ENCODE measurements around the gene APOL5.

The APOL5 gene

DNA sequence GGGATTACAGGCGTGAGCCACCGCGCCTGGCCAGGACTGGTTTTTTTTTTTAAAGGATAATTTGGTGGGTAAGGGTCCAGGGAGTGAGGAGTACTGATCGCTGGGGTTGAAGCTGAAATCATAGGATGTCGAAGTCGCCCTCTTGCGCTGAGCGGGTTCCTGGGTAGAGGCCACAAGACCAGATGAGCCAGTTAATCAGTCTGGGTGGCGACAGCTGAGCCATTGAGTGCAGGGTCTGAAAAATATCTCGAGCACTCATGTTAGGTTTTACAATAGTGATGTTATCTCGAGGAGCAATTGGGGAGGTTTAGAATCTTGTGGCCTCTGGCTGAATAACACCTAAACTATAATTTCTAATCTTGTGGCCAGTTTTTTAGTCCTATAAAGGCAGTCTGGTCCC is 7.8 kb downstream of the APOL5 start:
- TF ChIP-seq, protein P1, sequence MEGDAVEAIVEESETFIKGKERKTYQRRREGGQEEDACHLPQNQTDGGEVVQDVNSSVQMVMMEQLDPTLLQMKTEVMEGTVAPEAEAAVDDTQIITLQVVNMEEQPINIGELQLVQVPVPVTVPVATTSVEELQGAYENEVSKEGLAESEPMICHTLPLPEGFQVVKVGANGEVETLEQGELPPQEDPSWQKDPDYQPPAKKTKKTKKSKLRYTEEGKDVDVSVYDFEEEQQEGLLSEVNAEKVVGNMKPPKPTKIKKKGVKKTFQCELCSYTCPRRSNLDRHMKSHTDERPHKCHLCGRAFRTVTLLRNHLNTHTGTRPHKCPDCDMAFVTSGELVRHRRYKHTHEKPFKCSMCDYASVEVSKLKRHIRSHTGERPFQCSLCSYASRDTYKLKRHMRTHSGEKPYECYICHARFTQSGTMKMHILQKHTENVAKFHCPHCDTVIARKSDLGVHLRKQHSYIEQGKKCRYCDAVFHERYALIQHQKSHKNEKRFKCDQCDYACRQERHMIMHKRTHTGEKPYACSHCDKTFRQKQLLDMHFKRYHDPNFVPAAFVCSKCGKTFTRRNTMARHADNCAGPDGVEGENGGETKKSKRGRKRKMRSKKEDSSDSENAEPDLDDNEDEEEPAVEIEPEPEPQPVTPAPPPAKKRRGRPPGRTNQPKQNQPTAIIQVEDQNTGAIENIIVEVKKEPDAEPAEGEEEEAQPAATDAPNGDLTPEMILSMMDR (IDR thresholded peaks at IDR 0.05; ENCODE audit: borderline replicate concordance, control extremely low read depth, extremely low read depth, insufficient read depth, missing control alignments) = no peak
- in situ Hi-C loops (cut with MboI; ENCODE audit: low sequenced_read_pairs, unreplicated experiment) = no loop called here
- DNase-seq (ENCODE audit: low spot score) = no peak

DNA sequence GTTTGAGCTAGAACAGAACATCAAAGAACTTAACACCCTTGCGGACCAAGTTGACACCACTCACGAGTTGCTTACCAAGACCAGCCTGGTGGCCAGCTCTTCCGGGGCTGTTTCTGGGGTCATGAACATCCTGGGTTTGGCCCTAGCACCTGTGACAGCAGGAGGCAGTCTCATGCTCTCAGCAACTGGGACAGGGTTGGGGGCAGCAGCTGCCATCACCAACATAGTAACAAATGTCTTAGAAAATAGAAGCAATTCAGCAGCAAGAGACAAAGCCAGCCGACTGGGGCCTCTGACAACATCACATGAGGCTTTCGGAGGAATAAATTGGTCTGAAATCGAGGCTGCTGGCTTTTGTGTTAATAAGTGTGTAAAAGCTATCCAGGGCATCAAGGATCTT is 8.7 kb downstream of the APOL5 start:
- TF ChIP-seq, protein P1 (IDR thresholded peaks at IDR 0.05; ENCODE audit: borderline replicate concordance, control extremely low read depth, extremely low read depth, insufficient read depth, missing control alignments) = no peak
- in situ Hi-C loops (cut with MboI; ENCODE audit: low sequenced_read_pairs, unreplicated experiment) = no loop called here
- no peak for DNase-seq (ENCODE audit: low spot score)

DNA sequence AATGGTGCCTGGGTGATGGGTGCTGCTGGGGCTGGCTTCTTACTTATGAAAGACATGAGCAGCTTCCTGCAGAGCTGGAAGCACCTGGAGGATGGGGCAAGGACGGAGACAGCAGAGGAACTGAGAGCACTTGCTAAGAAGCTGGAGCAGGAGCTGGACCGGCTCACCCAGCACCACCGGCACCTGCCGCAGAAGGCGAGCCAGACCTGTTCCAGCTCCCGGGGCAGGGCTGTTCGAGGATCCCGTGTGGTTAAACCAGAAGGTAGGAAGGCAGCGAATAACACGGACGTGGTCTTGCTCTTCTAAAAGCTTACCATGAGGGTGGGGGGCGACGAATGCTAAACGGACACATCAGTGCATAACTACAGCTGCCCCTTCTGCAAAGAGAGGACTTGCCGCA is 9.3 kb downstream of the APOL5 start:
- TF ChIP-seq, protein P1 (IDR thresholded peaks at IDR 0.05; ENCODE audit: borderline replicate concordance, control extremely low read depth, extremely low read depth, insufficient read depth, missing control alignments) = no peak
- DNase-seq (ENCODE audit: low spot score) = no peak
- in situ Hi-C loops (cut with MboI; ENCODE audit: low sequenced_read_pairs, unreplicated experiment) = no loop called here

DNA sequence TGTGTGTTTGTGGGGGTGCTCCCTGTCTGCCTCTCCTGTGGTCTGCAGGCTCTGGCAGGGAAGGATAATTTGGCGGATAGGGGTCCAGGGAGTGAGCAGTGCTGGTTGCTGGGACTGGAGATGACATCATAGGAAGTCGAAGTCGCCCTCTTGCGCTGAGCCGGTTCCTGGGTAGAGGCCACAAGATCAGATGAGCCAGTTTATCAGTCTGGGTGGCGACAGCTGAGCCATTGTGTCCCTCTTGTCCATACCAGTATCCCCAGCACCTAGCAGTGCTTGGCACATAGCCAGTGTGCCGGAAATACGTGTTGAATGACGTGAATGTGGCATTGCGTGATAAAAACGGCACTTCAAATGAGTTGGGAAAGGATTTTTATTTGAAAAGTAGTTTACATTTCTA is 9.8 kb downstream of the APOL5 start:
- TF ChIP-seq, protein P1 (IDR thresholded peaks at IDR 0.05; ENCODE audit: borderline replicate concordance, control extremely low read depth, extremely low read depth, insufficient read depth, missing control alignments) = no peak
- in situ Hi-C loops (cut with MboI; ENCODE audit: low sequenced_read_pairs, unreplicated experiment) = no loop called here
- no peak for DNase-seq (ENCODE audit: low spot score)

DNA sequence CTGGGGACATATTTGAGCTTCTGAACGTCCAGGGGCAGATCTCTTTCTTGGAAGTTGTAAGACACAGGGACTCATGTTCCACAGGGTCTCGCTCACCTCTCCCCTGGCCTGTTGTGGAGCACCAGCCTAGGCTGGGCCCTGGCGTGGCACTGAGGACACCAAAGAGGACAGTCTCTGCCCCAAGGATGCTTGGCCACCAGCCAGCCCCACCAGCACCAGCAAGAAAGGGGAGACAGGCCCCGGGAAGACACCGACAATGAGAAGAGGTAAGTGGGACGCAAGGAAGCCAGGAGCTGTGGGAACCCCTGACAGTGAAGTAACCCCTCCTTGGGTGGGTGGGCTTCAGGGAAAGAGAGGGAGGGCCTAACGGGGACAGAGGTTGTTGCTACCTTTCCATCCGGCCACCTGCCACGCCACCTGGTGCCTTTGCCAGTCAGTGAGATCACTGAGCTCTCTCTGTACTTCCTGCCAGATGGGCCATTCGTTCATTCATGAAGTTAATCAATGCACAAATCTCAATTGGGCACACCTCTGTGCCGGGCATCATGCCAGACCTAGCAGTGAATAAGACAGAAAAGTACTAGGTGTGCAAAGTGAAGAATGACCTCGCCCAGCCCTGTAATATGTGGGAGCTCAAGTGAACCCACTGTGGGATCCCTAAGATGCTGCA is 11.1 kb downstream of the APOL5 start:
- no peak for DNase-seq (ENCODE audit: low spot score)
- in situ Hi-C loops (cut with MboI; ENCODE audit: low sequenced_read_pairs, unreplicated experiment) = no loop called here
- TF ChIP-seq, protein P1 (IDR thresholded peaks at IDR 0.05; ENCODE audit: borderline replicate concordance, control extremely low read depth, extremely low read depth, insufficient read depth, missing control alignments) = no peak

DNA sequence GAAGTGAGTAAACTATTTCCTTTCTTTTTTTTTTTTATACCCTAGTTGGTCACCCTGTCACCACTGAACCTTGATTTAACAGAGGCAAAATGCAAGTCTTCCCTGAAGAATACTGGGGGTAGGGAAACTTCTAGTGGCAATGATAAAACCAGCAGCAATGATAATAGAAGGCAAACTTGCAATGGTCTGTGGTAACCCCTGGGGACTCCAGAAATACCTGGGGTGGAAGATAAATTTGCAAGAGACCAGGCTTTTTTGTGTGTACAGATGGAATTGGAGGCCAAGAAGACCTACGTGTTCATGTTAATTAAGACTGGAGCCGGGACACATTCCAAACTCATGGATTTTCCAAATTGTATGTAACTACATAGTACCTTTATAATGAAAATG is 11.6 kb downstream of the APOL5 start:
- DNase-seq (ENCODE audit: low spot score) = no peak
- in situ Hi-C loops (cut with MboI; ENCODE audit: low sequenced_read_pairs, unreplicated experiment) = no loop called here
- TF ChIP-seq, protein P1 (IDR thresholded peaks at IDR 0.05; ENCODE audit: borderline replicate concordance, control extremely low read depth, extremely low read depth, insufficient read depth, missing control alignments) = no peak
